ENCODE results near the gene BLVRB. TPM values are rescaled to one million over a fixed set of nuclear protein-coding genes. Genes with fewer than 3 reads are reported as not detected.

The BLVRB gene
- total RNA-seq, 4 donors from 2014 or later: 146 to 209 (median 164) TPM

DNA sequence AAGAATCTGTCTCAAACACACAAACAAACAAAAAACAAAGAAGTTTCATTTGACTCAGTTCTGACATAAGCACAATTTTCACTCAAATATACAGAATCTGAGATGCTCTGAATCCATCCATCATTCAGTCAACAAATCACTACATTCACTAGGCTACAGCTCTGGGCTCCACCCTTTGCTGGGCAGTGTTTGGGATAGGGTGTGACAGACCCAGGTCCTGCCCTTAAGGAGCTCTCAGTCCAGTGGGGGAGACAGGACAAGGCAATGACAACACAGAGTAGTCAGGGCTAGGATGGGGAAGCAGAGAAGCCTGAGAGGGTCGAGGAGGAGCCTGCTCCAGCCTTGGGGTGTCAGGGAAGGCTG, 46.5 kb upstream of the BLVRB start:
- H3K27me3 ChIP-seq: peaks cover 41% of the 10 kb centered on the region
- TF ChIP-seq POLR2A (IDR thresholded peaks at IDR 0.05): no peak
- TF ChIP-seq, protein P1, sequence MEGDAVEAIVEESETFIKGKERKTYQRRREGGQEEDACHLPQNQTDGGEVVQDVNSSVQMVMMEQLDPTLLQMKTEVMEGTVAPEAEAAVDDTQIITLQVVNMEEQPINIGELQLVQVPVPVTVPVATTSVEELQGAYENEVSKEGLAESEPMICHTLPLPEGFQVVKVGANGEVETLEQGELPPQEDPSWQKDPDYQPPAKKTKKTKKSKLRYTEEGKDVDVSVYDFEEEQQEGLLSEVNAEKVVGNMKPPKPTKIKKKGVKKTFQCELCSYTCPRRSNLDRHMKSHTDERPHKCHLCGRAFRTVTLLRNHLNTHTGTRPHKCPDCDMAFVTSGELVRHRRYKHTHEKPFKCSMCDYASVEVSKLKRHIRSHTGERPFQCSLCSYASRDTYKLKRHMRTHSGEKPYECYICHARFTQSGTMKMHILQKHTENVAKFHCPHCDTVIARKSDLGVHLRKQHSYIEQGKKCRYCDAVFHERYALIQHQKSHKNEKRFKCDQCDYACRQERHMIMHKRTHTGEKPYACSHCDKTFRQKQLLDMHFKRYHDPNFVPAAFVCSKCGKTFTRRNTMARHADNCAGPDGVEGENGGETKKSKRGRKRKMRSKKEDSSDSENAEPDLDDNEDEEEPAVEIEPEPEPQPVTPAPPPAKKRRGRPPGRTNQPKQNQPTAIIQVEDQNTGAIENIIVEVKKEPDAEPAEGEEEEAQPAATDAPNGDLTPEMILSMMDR (IDR thresholded peaks at IDR 0.05): no peak
- H3K36me3 ChIP-seq: peaks cover 0 to 23% of the 10 kb centered on the region in 2 donors
- no peaks in the 10 kb centered on the region for H3K9me3 ChIP-seq
- H3K4me1 ChIP-seq: peaks cover 0 to 13% (median 9%) of the 10 kb centered on the region in 3 donors
- no peak overlapping the region for H3K27ac ChIP-seq
- 0% methylated on average over 1 of the region's 1 CpG; no CpG with 5 or more reads in 1 of the 2 donors for WGBS, 2 donors (ENCODE audit: low coverage in 1 of 2)
- H3K4me3 ChIP-seq: no peak overlapping the region
- no peak for ATAC-seq

DNA sequence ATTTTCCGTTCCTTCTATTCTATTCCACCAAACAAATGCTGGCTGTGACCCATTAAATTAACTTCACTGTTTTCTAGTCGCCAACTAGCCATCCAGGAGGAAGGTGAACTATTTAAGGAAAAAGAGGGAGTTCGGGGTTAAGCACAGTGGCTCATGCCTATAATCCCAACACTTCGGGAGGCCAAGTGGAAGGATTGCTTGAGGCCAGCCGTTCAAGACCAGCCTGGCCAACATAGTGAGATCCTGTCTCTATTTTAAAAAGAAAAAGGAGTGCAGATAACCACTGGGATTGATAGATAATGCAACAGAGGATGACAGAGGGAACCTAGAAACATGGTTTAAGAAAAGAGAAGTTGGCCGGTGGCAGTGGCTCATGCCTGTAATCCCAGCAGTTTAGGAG, 45.9 kb upstream of the BLVRB start:
- peaks cover 41% of the 10 kb centered on the region for H3K27me3 ChIP-seq
- H3K36me3 ChIP-seq: peaks cover 0 to 22% of the 10 kb centered on the region in 2 donors
- 83 to 84% methylated on average over 4 to 6 of the region's 6 CpGs for WGBS, 2 donors (ENCODE audit: low coverage in 1 of 2)
- ATAC-seq: no peak
- H3K27ac ChIP-seq: no peak overlapping the region
- no peak overlapping the region for H3K4me3 ChIP-seq
- no peaks in the 10 kb centered on the region for H3K9me3 ChIP-seq
- peaks cover 0 to 13% (median 9%) of the 10 kb centered on the region in 3 donors for H3K4me1 ChIP-seq
- TF ChIP-seq EP300 (IDR thresholded peaks at IDR 0.05) (no peak), POLR2A (IDR thresholded peaks at IDR 0.05) (no peak), POLR2AphosphoS5 (IDR thresholded peaks at IDR 0.05) (no peak)
- TF ChIP-seq, protein P1 (IDR thresholded peaks at IDR 0.05): no peak

DNA sequence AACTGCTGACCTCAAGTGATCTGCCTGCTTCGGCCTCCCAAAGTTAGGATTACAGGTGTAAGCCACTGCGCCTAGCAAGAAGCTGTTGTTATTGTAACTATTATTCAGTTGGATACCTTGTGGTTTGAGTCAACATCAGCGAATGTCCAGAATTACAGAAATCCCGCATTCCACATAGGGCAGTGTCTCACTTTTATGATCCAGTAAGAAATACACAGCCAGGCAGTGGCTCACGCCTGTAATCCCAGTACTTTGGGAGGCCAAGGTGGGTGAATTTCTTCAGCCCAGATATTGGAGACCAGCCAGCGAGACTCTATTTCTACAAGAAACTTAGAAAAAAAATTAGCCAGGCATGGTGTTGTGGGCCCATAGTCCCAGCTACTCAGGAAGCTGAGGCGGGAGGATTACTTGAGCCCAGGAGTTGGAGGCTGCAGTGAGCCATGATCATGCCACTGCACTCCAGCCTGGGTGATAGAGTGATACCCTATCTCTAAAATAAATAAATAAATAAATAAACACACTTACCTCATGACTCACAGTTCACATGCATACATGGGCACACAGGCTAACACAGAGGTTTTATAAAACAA, 45.1 kb upstream of the BLVRB start:
- Histone ChIP-seq H3K9me3 (no peaks in the 10 kb centered on the region), H3K27me3 (peaks cover 41% of the 10 kb centered on the region), H3K4me1 (peaks cover 0 to 13% (median 9%) of the 10 kb centered on the region in 3 donors), H3K27ac (no peak overlapping the region), H3K36me3 (peaks cover 0 to 24% of the 10 kb centered on the region in 2 donors), H3K4me3 (no peak overlapping the region)
- no peak for TF ChIP-seq POLR2AphosphoS5 (IDR thresholded peaks at IDR 0.05)
- TF ChIP-seq EP300 (IDR thresholded peaks at IDR 0.05): no peak
- TF ChIP-seq POLR2A (IDR thresholded peaks at IDR 0.05): no peak
- TF ChIP-seq, protein P1 (IDR thresholded peaks at IDR 0.05): no peak
- ATAC-seq: no peak
- 83 to 89% methylated on average over 2 to 6 of the region's 7 CpGs for WGBS, 2 donors (ENCODE audit: low coverage in 1 of 2)

DNA sequence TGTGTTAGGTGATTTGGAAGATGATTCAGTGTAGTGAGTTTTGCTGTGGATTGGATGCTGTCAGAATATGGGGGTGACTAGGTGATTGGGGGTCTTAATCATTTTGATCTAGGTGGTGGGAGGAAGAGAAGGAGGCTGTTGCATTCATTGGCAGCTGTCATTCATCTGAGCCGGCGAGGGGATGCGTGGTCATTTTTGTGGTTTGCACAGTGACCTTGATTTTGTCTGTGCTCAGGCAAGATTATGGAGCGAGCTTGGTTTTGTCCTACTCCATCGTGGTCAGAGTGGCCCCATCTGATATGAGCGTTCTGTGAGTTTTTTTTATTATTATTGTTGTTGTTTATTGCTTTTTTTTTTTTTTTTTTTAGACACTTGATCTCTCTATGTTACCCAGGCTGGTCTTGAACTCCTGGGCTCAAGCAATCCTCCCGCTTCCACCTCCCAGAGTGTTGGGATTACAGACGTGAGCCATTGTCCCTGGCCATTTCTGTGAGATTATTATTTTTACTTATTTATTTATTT, 43.3 kb upstream of the BLVRB start:
- WGBS, 2 donors (ENCODE audit: low coverage in 1 of 2): 83 to 92% methylated on average over 7 to 8 of the region's 8 CpGs
- Histone ChIP-seq H3K27me3 (peaks cover 29% of the 10 kb centered on the region), H3K4me3 (no peak overlapping the region), H3K36me3 (peaks cover 0 to 24% of the 10 kb centered on the region in 2 donors), H3K4me1 (peaks cover 0 to 13% (median 9%) of the 10 kb centered on the region in 3 donors), H3K9me3 (no peaks in the 10 kb centered on the region), H3K27ac (no peak overlapping the region)
- ATAC-seq: no peak
- TF ChIP-seq, protein P1 (IDR thresholded peaks at IDR 0.05): no peak
- TF ChIP-seq POLR2A (IDR thresholded peaks at IDR 0.05) (no peak), POLR2AphosphoS5 (IDR thresholded peaks at IDR 0.05) (no peak), EP300 (IDR thresholded peaks at IDR 0.05) (no peak)

DNA sequence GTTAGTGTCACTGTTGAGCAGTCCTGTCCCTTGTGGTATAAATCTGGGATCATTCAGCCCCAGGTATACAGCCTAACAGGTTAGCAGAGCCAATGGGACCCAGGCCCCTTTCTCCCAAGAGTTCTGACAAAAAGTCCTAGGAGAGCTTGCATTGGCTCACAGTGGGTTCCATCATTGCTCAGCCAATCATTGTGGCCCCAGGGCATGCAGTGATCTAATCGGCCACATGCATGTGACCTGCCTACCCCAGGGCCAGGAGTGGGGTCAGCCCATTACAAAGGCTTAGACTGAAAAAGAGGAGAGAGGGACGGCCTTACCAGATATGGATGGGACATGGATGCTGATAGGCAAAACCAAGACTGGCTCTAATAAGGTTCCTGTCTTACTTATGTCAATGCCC, 42.3 kb upstream of the BLVRB start:
- no peak for ATAC-seq
- H3K4me1 ChIP-seq: peaks cover 0 to 7% (median 5%) of the 10 kb centered on the region in 3 donors
- 18 to 67% methylated on average over 2 of the region's 2 CpGs for WGBS, 2 donors (ENCODE audit: low coverage in 1 of 2)

More for the DNA sequence above, 42.3 kb upstream of the BLVRB start:
- Histone ChIP-seq H3K4me3 (no peak overlapping the region), H3K27me3 (peaks cover 20% of the 10 kb centered on the region), H3K27ac (no peak overlapping the region), H3K9me3 (no peaks in the 10 kb centered on the region), H3K36me3 (peaks cover 0 to 24% of the 10 kb centered on the region in 2 donors)
- TF ChIP-seq POLR2A (IDR thresholded peaks at IDR 0.05): no peak
- no peak for TF ChIP-seq POLR2AphosphoS5 (IDR thresholded peaks at IDR 0.05)
- TF ChIP-seq, protein P1 (IDR thresholded peaks at IDR 0.05): no peak
- no peak for TF ChIP-seq EP300 (IDR thresholded peaks at IDR 0.05)

Data from gastroesophageal sphincter (tissue), 4 donors.